NCI-H345 (cell line): ENCODE data around the gene CD44.
"Not testable (repeated sequence)": the region's sequence is repeated elsewhere in the genome, so short reads cannot be mapped to it uniquely, and the experiment has no call there.

ENCODE experiments used
- DNase-seq: peaks from one replicate; lab custom pipeline; 2025; lab: John Stamatoyannopoulos, UW

The CD44 gene

GRCh38 chr11:35138943-35139721, at the start of gene CD44:
Gene CD44 (plus strand): TSS chr11:35139171. CDS start chr11:35139304, 133 bp downstream.
- peak; percentile 33 for DNase-seq

GRCh38 chr11:35089666-35090065, 49.3 kb upstream of the CD44 start:
- DNase-seq = no peak

GRCh38 chr11:35090125-35090524, 48.8 kb upstream of the CD44 start:
- DNase-seq = no peak

GRCh38 chr11:35090991-35091390, 48.0 kb upstream of the CD44 start:
- not testable (repeated sequence) for DNase-seq

- DNase-seq = no peak
Observed at GRCh38 chr11:35096723-35097122, 42.2 kb upstream of the CD44 start.

GRCh38 chr11:35097814-35098455, 41.0 kb upstream of the CD44 start:
- DNase-seq = no peak

- no peak for DNase-seq
Observed at GRCh38 chr11:35098855-35099254, 40.1 kb upstream of the CD44 start.

- DNase-seq = no peak
Observed at GRCh38 chr11:35099278-35100012, 39.5 kb upstream of the CD44 start.

GRCh38 chr11:35100013-35100383, 39.0 kb upstream of the CD44 start:
- no peak for DNase-seq

- no peak for DNase-seq
Observed at GRCh38 chr11:35101223-35101622, 37.7 kb upstream of the CD44 start.

GRCh38 chr11:35102267-35102666, 36.7 kb upstream of the CD44 start:
- DNase-seq = no peak

GRCh38 chr11:35103366-35104208, 35.4 kb upstream of the CD44 start:
- no peak for DNase-seq

GRCh38 chr11:35104655-35105054, 34.3 kb upstream of the CD44 start:
- no peak for DNase-seq

- no peak for DNase-seq
Observed at GRCh38 chr11:35105319-35106079, 33.5 kb upstream of the CD44 start.

- DNase-seq = no peak
Observed at GRCh38 chr11:35106595-35106994, 32.4 kb upstream of the CD44 start.

- DNase-seq = no peak
Observed at GRCh38 chr11:35107861-35108260, 31.1 kb upstream of the CD44 start.

GRCh38 chr11:35108336-35108735, 30.6 kb upstream of the CD44 start:
- DNase-seq = not testable (repeated sequence)

GRCh38 chr11:35109041-35109440, 29.9 kb upstream of the CD44 start:
- no peak for DNase-seq

- DNase-seq = no peak
Observed at GRCh38 chr11:35109827-35110226, 29.1 kb upstream of the CD44 start.

- DNase-seq = no peak
Observed at GRCh38 chr11:35111161-35112055, 27.6 kb upstream of the CD44 start.
